COLO829 (cell line): Measurements from ENCODE around the gene TMEM150C.
"Not testable (repeated sequence)": the region's sequence is repeated elsewhere in the genome, so short reads cannot be mapped to it uniquely, and the experiment has no call there.

Experiments
- DNase-seq: peaks from one replicate; pipeline ENCODE4 v3.0.0; 2012; ENCODE audit warnings: low spot score

The TMEM150C gene

GRCh38 chr4:82473621-82474164 lies 88.1 kb downstream of the TMEM150C start:
- no peak for DNase-seq

GRCh38 chr4:82473080-82473479 lies 88.7 kb downstream of the TMEM150C start:
- not testable (repeated sequence) for DNase-seq

- DNase-seq = no peak
Observed at GRCh38 chr4:82469791-82470345, 91.9 kb downstream of the TMEM150C start.

DNA sequence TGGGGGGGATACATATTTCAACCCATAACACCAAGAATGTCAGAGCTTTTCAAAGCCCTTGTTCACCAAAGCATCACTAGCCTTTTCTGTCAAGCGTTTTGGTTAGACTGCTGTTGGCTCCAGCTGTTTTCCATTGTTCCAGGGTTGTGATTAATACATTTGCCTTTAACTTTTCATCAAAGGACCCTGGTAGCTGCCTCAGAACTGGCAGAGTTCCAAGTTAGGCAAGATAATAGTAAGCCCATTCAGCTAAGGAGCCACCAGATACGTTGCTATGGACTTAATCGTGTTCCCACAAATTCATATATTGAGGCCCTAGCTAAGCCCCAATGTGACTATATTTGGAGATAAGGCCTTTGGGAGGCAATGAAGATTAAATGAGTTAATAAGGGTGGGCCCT lies 94.3 kb downstream of the TMEM150C start:
- no peak for DNase-seq

- no peak for DNase-seq
Observed at GRCh38 chr4:82463221-82463620, 98.6 kb downstream of the TMEM150C start.

DNA sequence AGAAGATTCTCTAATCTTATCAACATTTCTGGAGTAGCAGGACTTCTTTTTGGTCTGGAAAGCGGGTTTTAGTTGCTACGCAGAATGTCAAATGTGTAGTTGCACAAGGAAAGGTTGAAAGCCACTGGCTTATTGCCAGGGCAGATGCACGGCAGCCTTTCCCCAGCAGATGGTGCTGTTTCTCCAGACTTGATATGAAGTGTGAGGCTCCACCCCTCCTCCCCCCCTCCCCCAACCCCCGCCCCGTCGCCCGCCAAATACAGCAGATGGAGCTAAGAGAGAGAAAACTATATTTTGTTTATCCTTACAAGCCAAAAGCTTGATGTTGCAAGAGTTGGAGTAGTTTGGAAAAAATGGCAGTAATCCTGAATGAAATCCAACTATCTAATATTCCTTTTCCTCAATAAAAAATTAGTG lies 99.4 kb downstream of the TMEM150C start:
- peak; percentile 93 for DNase-seq

DNA sequence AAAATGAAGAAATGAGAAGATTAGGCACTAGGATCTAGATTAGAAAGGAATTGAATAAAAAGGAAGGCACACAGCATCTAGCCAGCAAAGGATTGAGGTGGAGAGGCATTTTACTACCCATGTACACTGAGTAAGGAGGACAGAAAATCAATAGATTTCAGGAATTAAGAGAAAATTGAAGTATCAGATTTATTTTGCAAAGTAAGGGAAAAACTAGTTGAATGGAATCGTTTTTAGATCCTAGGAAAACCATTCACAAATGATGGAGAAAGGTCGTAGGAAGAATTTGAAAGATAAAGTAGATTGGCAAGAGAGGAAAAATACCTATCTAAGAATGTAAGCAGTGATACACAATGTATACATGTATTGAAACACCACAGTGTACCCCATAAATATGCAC lies 100.1 kb downstream of the TMEM150C start:
- DNase-seq = no peak

DNA sequence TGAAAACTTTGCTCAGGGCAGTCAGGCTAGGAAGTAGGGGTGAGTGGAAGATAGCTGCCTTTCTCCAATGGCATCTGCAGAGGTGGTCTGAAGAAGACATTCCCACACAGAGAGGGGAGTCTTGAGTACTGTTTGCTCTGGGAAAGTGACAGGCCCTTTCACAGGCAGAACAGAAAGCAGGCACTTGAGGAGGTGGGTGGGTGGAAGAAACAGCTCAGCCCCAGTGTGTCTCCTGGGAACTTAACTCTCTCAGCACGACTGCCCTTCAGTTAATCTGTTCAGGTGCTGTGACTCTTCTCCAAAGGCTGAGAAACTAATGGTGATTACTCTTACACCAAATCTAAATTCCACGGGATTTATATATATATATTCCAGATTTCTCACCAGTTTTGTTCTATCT lies 103.1 kb downstream of the TMEM150C start:
- DNase-seq = no peak

DNA sequence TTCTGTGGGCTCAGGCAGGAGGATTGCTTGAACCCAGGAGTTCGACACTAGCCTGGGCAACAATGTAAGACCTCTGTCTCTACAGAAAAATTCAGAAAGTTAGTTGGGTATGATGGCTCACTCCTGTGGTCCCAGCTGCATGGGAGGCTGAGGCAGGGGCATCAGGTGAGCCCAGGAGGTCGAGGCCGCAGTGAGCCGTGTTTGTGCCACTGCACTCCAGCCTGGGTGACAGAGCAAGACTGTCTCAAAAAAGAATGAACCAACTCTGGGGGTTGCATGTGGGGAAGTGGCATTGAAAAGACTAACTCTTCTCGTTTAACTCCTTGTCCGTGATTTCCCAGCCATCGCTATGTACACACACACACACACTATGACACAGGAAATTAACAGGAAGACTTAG lies 104.5 kb downstream of the TMEM150C start:
- DNase-seq = no peak

- no peak for DNase-seq
Observed at GRCh38 chr4:82452026-82452425, 109.8 kb downstream of the TMEM150C start.

GRCh38 chr4:82450966-82451755 lies 110.6 kb downstream of the TMEM150C start:
- peak; percentile 61 for DNase-seq

DNA sequence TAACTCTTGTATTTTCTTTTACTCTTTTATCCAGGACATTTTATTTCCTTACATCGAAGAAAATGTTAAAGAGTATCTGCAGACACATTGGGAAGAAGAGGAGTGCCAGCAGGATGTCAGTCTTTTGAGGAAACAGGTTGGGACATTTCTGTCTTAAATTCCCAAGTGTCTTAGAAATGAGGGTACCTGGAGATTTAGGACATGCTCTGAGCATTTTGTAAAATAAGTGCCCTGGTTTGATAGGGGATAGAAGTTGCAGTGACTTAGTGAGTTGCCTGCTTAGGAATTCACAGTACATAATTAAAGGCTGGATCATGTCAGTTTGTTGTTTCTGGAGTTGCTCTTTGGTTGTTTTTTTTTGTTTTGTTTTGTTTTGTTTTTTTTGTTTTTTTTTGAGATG lies 113.9 kb downstream of the TMEM150C start:
- no peak for DNase-seq

- no peak for DNase-seq
Observed at GRCh38 chr4:82439088-82439487, 122.7 kb downstream of the TMEM150C start.

DNA sequence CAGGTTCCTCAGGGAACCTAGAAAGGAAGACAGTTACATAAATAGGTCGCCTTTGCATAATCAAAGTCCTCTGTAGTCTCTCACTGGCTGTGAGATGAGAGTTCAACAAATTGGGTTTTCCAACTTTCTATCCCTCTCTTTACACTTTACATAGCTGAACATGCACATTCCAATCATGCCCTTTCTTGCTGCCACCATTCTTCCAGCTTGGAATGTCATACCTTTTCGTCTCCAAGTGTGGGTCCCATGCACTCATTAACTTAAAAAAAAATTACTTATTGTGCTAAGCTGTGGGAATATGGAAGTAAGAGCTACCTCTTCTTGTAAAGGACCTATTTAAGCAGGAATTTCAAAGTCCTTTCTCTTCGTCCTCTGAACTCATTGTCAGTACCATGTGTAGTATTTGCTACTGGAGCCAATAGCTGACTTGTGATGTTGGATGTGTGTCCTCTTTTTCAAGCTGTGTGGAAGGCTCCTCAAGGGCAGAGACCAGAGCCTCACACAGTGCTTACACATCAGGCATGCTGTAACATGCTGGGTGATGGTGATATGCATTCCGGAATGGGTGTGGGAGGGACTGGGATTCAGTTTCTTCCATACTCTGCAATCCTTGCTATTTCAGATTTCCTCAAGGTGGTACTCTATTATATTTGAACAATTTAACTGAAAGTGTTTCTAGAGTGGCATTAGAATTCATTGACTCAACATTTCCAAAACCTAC lies 124.3 kb downstream of the TMEM150C start:
- DNase-seq = no peak

DNA sequence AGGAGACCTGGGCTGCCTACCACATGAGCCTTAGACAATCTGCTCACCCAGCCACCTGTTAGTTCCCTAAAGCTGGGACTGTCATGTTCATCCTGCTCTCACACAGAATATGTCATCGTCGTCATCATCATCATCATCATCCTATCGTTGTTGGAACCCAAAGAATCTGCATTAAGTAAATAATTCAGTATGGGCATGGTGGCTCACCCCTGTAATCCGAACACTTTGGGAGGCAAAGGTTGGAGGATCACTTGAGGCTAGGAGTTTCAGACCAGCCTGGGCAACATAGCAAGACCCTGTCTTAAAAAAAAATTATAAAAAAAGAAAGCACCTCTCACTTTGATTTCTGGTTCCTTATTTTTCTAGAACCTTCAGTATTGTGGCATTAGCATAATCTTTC lies 125.0 kb downstream of the TMEM150C start:
- DNase-seq = no peak

DNA sequence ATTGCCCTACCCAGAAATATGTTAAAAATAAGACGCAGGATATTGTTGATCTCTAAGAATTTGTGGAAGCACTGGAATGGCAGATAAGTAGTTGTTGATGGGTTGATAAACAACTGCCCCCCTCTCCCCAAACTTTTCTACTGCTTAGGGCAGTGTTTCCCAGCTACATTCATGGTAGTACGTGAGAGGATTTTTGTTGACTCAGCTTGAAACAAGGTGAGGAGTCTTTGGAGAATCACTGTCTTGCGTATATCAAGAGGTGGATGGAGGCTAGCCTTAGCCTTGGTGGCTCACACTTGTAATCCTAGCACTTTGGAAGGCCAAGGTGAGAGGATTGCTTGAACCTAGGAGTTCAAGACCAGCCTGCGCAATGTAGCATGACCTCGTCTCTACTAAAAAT lies 125.7 kb downstream of the TMEM150C start:
- no peak for DNase-seq

- no peak for DNase-seq
Observed at GRCh38 chr4:82434949-82435348, 126.8 kb downstream of the TMEM150C start.

DNA sequence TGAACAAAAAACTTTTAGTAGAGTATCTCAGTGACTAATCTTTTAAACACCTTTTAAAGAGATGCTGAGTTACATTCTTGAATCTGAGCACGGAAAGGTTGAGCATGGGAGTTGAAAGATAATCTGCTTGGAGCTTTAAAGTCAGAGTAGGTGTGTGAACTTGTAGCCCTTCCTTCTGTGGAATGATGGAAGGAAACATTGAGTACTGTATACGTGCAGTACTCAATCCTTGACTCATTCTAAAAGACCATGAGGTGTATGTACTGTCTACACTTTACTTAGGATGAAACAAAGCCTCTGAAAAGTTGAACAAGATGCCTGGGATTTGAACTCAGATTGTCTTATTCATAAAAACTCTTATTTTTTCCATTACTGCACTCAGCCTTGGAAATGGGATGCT lies 128.0 kb downstream of the TMEM150C start:
- no peak for DNase-seq
